HG02870 (cell line): ENCODE results near the gene ESPNL.

Source experiments
- ATAC-seq: cut with Tn5 transposase; IDR thresholded peaks from one replicate; pipeline ENCODE4 v1.9.1; 2021; ENCODE audit warnings: mild to moderate bottlenecking, moderate library complexity; ENCODE audit not compliant: unreplicated experiment

ESPNL gene

DNA sequence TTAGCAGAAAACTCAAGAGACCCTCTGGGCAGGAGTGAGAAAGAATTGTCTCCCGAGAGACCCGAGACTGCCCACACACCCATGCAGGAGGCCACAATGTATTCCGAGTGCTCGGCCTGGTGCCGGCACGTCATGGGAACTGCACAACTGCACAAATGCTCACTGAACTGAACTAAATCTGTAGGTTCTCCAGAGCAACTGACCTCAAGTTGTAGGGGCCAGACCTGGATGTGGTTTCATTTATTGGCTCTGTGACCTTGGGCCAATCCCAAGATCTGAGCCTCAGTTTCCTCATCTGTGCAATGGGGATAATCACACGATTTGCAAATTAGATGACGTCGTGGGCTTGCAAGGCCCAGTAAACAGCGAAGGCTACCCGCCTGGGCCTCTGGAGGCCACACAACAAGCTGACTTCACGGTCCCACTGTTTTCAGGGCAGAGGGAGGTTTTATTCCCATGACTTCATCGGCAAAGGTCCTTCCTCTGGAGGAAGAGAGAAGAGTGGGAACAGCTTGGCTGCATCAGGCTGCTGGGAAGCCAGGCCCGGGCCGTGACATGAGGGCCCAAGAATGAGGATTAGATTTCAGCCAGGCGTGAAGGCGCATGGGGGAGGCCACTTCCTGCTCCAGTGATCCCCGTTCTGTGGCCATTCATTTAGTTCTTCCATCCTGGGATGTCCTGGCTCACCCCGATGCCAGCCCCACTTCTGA, 55.1 kb downstream of the ESPNL start:
- no peak for ATAC-seq

DNA sequence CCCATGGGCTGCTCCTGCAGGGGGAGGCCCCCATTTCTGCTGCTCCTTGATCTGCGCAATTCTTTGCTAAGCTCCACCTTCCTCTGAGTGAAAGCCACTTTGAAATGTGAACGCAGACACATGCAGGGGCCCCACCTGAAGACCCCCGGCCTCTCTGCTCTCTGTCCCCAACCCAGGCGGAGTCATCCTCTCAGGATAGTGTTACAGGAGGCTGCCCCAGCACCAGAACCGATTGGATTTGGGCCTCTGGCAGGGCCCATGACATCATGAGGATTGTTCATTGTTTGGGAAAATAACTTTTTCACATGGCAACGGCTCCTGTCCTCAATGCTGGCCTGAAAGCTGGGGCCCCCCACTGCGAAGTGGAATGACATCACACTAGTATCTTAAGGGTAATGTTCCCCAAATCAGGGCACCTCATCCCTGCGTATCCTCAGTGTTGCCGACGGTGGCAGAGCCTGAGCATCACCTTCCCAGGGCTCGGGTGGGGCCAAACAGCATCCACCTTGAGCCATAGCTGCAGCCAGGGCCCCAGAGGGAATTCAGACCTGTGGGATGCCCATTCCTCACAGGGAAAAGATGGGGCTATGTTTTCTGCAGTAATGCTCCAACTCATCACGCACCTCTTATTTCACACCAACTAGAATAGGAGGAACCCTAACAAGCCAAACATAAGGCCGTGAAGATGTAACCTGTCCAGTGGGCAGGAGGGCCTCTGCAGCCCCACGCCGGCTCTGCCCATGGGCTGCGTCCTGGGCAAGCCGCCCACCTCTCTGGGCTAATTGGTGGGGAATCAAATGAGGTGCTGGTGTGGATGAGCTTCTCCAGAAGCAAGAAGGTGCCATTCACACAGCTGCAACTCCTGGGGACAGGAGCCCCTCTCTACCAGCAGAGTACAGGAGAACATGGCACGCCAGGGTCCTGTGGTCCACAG, 55.9 kb downstream of the ESPNL start:
- no peak for ATAC-seq

DNA sequence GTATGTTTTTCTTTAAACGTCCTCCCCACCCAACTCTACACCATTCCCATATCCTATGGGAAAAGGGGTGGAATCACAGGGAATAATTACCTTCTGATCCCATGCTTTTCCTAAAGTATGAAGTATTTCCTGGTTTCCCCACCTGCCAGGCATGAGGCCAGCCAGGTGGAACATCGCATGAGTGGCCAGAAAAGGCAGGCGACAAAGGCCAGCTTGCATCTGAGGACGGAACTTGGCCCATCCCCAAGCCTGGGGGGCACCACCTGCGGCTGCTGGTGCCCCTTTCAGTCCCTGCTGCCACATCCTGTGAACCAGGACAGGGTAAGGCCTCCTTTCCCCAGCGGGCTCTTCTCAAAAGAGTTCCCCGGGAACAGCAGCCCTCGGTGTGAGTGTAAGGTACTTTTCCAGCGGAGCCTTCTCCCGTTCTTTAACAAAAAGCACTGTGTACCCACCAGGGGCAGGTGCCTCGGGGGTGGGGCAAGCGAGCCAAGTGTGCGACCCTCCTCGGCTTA, 57.4 kb downstream of the ESPNL start:
- ATAC-seq: no peak

DNA sequence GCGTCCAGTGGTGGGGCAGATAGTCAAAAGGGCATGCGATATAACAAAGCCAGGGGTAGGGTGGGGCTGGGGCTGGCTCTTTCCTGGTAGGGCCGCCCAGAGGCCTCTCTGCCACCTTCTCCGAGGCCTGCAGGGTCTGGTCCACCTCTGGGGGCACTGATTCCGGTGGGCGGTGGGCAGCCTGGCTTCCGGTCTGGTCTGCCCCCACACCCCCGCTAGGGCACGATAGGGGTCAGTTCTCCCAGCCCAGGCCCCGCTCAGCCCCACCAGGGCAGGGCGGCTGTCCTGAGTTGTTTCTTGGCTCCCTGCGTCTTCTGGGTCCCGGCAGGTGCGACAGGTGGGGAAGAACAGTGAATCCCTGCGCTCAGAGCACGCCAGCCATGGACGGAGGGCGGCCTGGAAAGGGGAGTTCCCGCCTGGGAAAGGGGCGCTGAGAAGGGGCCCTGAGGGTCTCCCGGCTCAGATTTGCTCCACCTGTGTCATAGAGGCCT, 57.9 kb downstream of the ESPNL start:
- ATAC-seq: no peak

DNA sequence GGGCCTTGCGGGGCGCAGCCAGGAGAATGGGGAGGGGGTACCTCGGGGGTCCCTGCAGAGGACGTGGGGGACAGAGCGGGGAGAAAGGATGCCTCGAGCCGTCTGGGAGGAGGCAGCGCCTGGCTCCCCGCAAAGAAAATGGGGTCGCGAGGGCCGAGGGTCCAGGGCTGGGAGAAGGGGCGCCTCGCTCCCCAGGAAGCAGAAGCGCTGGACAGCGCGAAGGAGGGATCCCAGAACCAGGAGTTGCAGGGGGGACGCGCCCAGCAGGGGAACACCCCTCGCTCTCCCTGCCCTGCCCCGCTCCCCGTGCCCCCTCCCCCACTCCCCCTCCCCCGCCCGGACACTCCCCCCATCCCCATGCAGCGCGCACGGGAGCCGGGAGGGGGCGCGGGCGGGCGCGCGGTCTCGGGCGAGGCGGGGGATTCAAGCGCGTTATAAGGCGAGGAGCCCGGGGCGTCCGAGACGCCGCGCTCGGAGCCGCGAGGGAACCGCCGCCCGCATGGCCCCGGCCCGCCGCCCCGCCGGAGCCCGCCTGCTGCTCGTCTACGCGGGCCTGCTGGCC, 58.5 kb downstream of the ESPNL start, which contains the start of gene ERFE:
Gene ERFE, plus strand, starts transcription at position 462 of the 562 bp plus-strand sequence. Its CDS starts 38 bp downstream, at position 500.
- ATAC-seq: no peak

DNA sequence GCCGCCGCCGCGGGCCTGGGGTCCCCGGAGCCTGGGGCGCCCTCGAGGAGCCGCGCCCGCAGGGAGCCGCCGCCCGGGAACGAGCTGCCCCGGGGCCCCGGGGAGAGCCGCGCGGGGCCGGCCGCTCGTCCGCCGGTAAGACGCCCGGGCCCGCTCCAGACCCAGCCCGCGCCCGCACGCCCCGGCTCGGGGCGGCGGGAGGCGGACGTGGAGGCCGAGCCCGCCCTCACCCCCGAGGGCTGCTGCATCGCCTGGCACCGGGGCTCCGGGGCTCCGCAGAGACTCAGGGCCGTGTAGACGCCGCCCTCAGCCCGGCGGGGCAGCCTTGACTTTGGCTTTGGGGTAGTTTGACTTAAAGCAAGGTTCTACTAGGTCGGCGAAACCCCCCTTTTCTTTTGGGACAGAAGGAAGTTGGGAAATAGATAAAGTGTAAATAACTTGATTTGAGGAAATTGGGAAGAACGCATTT, 59.0 kb downstream of the ESPNL start:
- ATAC-seq: no peak

DNA sequence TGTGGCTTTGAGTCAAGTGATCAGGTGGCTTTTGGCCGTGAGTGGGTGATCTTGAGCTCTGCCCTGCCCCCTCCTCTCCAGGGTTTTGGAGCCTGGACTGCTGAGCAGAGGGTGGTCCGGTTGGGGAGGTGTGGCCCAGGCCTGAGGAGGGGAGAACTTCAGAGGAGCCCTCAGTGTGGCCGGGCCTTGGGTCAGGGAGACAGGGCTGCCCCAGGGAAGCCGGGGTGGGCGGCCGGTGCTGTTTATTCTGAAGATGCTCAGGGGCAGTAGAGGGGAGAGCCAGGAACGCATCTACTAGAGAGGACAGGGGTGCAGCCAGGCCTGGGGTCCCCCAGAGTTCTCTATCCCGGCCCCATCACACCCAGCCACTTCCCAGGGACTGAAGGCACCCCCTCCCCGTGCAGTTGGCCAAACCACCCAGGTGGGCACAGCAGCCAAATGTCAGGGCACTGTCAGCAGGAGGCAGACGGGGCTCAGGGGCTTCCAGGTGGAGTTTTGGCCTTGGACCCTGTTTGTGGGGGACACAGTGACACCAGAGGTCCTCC, 59.6 kb downstream of the ESPNL start:
- ATAC-seq: no peak

DNA sequence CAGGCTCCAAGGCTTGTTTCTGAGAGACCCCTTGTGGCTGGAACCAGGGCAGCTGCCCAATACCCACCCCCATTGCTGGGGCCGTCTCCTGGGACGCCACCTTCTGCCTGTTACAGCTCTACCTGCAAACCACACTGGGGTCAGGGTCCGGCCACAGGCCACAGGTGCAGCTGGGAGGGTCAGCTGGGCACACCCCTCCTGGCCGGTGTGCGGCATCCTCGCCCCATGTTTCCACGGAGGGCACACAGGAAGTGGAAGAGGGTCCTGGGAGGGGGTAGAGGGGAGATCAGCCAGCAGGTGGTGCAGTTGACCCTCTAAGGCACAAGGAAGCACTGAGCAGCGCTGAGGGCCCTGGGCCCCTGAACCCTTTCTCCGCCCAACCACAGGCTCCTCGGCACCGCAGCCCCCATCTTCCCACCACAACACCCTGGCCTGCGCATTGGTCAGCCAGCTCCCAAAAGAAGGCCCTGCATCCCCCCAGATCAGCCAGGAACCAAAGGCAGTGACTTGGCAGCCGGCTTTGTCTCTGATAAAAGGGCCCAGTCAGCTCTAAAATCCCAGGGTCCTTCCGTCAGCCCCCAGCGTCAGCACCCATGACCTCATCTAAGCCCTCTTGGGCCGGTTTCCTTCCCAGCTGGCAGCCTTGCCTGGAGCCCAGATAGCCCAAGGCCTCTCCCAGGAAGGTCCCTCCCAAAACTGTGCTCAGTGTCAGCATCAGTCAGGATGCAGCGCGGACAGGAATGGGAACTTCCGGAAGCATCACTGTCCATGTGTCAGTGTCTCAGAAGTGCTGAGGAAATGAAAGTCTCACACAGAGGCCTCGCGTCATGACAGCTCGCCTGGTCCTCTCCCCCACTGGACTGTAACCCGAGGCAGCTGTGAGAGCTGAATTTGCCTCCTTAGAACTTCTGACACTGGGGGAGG, 60.3 kb downstream of the ESPNL start:
- no peak for ATAC-seq

DNA sequence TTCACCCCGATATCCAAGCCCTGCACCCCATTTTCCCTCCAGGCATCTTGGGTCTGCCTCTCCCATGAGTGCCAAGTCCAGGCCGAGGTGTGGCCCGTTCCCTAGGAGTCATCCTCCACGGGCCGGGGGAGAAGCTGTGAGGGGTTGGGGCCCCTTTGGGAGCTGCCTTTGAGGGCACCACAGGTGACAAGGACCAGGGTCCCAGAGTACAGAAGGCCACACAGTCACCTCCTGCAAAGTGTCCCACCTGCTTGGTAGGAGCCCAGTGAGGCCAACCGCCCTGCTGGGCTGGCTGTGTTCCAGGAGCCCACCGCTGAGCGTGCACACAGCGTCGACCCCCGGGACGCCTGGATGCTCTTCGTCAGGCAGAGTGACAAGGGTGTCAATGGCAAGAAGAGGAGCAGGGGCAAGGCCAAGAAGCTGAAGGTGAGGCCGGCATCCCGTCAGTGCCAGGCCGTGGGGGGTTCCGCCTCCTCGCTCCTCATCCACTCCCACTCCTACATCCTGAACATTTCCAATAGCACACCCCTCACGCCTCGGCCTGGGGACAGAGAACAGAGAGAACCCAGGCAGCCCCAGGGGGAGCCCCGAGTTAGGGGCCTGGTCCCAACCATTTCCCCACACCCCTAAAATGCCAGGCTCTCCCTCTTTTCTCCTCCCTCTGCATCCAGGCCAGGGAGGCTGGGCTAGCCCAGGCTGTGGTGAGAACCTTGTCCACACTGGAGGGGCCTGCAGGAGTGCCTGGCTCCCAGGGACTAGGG, 61.3 kb downstream of the ESPNL start:
- ATAC-seq: no peak

DNA sequence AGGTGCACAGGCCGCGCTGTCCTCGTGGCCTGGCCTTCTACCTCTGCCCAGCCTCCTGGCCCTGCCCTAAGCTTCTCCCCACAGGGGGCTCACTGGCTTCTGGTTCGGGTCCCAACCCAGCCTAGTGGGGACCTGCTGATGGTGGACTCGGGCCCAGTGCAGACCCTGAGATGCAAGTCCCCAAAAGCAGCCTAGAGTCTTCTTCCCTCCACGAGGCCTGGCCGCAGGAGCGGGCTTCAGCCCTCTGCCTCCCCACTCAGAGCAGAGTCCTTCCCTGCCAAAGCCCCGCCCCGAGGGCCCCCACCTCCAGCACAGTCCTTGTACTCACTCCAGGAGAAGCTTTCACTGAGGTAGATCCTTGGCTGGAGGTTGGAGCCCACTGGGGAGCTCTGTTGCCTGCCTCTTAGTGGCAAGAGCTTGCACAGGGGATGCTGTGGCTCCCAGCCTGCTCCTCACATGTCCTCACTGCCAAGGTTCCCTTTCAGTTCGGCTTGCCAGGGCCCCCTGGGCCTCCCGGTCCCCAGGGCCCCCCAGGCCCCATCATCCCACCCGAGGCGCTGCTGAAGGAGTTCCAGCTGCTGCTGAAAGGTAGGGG, 62.2 kb downstream of the ESPNL start:
- no peak for ATAC-seq

DNA sequence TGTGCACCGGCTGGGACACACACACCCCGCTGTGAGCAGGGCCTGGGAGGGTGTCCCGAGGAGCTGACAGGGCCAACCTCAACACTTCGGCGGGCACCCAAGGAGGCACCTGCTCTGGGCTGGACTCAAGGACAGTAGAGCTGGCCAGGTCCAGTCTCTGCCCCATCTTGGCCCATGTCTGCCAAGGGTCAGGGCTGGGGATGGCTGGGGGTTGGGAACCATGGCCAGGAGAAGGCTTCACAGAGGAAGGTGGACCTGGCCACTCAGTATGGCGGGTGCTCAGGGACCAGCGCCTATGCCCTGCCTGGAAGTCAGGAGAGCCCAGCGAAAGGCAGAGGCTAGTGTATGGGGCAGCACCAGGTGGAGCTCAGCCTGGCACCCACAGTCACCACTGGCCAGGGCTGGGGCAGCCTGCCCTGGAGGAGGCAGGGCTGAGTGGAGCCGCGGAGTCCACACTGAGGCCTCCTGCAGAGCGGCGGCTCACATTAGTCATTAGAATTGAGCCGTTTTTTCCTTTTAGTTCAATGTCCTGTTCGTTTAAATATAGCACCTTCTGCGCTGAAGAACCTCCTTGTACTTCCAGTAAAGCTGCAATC, 62.8 kb downstream of the ESPNL start:
- no peak for ATAC-seq

DNA sequence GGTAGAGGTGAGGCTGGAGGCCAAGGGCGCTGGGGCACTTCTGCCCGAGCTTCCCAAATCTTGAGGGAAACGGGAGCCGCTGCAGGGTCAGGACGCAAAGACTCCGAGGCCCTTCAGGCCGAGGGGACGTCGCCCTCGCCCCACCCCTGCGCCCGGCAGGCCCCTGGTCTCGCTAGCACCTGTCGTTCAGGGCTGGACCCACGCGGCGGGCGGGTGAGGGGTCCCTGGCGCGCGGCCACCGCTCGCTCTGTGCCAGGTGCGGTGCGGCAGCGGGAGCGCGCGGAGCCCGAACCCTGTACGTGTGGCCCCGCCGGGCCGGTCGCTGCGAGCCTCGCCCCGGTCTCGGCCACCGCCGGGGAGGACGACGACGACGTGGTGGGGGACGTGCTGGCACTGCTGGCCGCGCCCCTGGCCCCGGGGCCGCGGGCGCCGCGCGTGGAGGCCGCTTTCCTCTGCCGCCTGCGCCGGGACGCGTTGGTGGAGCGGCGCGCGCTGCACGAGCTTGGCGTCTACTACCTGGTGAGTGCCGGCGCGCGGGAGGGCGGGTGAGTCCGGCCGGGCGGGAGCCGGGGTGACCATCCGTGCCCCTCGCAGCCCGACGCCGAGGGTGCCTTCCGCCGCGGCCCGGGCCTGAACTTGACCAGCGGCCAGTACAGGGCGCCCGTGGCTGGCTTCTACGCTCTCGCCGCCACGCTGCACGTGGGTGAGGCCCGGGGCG, 63.5 kb downstream of the ESPNL start:
- ATAC-seq: no peak

DNA sequence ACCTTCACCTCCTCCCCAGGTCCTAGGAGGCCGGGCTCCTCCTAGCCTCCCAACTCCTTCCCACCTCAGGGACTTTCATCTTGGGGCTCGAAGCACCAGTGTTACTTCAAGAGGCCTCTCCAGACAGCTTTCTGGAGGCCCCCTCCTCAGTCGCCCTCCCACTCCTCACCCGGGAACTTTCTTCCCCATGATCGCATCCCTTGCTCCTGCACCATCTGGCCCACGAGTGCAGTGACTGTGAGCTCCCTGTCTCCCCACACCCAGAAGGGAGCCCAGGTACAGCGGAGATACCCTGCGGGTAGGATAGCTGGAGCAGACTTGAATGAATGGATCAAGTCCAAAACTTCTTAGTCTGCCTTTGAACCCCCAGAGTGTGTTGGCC, 64.8 kb downstream of the ESPNL start:
- ATAC-seq: no peak

DNA sequence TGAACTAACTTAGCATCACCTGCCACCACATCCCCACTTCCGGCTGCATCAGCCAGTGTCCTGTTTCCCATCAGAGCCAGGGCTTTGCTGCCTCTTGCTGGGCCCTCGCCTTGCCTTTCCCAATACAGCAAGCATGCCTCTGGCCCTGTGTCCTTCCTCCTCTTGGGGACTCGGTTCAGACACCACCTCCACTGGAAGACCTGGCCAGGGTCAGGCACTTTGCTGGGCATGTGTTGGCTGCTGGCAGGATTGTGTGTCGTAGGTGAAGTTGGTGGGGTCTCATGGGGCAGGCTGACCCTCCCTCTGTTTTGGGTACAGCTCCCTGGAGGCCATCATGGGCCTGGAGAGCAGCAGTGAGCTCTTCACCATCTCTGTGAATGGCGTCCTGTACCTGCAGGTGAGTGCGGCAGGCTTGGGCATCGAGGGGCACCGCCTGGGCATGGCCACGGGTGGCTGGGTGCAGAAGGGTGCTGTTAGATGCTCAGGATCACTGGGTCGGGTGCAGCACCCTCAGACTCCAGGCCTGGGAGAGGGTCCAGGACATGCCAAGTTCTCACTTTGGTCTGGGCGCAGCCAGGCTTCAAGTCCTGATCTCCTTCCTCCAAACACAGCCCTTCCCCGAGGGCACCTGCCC, 65.3 kb downstream of the ESPNL start:
- ATAC-seq: no peak

DNA sequence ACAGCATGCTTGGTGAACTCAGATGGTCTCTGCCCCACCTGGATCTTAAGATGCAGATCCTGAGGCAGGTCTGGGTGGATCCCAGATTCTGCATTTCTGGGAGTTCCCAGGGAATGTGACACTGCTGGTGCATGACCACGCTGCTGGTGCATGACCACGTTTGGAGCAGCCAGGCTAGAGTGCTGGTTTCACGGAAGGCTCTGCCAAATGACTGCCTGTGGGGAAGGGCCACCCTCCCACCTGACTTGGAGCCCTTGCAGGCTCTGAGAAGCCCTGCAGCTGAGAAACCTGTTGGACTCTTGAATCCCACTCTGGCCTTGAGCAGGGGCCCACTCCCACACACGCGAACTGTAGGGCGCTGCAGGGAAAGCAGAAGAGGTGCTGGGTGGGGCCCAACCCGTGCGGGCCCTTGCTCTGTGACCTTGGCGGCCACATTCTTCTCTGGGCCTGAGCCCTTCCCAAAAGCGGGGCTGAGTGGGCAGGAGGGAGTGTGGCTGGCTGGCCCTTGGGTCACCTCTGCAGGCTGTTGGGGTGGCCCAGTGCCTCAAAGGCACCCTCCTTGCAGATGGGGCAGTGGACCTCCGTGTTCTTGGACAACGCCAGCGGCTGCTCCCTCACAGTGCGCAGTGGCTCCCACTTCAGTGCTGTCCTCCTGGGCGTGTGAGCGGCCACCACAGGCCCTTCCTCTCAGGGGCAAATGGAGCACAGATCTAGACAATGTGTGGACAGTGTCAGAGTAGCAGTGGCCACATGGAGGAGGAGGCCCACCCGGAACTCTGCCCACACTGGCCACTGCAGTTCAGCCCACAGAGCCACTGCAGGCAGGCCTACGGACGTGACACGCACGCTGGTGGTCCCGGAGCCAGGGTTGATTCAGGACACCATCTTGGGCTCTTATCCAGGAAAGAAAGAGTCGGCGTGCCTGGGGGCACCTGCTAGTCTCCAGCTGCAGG, 66.5 kb downstream of the ESPNL start:
- no peak for ATAC-seq

DNA sequence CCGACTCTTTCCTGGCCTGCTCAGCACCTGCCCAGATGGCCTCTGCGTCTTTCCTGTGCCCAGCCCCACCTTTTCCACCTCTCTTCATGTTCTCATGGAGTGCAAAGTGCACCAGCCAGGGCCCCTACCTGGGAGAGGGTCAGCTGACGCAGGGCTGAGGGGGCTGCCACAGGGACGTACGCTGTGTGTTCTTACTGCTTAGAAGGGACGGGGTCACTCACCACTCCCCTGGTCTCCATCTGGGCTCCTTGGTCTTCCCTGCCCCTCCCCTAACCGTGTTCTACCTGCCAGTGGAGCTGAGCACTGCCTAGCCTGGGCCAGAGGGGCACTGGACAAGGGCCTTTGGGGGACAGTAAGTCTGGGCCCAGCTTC, 67.2 kb downstream of the ESPNL start:
- ATAC-seq: no peak
